Forelimb muscle (tissue), 1 donor: ENCODE results near the gene EPM2A. TPM values are rescaled to one million over a fixed set of nuclear protein-coding genes. Genes with fewer than 3 reads are reported as not detected.
"Not testable (repeated sequence)": the region's sequence is repeated elsewhere in the genome, so short reads cannot be mapped to it uniquely, and the experiment has no call there.

ENCODE experiments used
- DNase-seq: peaks from one replicate; pipeline ENCODE4 v3.0.0-alpha.2; 2013; ENCODE audit warnings: low read depth
- polyA plus RNA-seq: library from polyadenylated mRNA; unstranded; fragments of 120-200 nt; gene quantifications from one replicate; pipeline ENCODE4 v1.2.1, GENCODE V29; 2013; ENCODE audit not compliant: insufficient read length

EPM2A gene
- 22.0 TPM for polyA plus RNA-seq

DNA sequence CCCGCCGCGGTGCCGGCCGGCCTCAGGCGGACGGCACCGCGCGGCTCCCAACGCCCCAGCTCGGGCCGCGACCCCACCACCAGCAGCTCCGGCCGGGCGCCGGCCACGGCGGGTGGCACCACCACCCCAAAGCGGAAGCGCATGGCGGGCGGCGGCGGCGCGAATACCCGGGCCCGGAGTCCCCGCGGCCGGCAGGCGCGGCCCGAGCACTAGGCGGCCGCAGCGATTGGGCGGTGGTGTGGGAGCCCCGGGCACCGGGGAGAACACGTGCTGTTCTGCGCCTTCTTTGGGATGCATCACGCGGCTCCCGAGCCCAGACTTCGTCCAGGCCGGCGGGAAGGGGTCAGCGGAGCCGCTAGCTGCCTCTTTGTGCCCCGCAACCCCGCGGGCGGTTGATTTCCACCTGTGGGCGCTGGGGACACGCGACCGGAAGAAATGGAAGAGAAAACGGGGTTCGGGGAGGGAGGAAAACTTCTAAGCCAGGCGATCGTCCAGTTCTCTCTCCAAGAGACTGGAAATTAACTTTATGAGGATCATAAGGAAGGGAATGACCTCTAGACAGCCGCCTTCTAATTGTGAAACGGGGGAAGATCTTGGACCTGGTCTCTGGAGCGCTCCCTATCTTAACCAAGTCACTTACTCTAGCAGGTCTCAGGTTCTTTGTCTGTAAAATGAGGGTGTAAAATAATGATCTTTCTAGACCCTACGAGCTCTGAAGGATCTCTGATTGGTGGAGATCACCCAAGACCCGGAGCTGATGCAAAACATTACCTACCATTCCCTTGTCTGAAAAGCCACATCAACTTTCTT is at the start of gene EPM2A:
EPM2A (minus strand) TSS at position 165 of the 810 bp plus-strand sequence; CDS start at position 143, 22 bp downstream.
- DNase-seq: no peak

- no peak for DNase-seq
Observed at GRCh38 chr6:145784683-145785082, 49.4 kb upstream of the EPM2A start.

GRCh38 chr6:145783796-145784195 is 48.5 kb upstream of the EPM2A start:
- no peak for DNase-seq

GRCh38 chr6:145772846-145773245 is 37.5 kb upstream of the EPM2A start:
- no peak for DNase-seq

- DNase-seq: no peak
Observed at GRCh38 chr6:145765449-145765848, 30.1 kb upstream of the EPM2A start.

- DNase-seq: no peak
Observed at GRCh38 chr6:145763742-145764141, 28.4 kb upstream of the EPM2A start.

- DNase-seq: no peak
Observed at GRCh38 chr6:145761584-145761983, 26.3 kb upstream of the EPM2A start.

DNA sequence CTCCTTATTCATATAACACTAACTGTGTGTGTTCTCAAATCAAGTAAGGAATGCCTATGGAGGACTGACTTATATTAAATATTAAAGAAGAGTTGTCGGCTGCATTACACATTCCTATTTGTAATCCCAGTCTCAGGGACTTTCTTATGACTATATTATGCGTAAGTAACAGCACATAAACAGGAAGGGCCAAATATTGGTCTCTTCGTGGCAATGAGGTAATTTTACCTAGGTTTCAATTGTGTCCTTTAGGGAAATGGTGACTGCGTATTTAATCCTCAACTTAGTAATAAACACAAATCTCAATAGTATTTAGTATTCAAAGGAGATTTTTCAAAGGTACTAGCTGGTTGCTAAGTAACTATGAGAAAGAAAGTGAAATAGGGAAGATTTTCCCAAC is 22.8 kb upstream of the EPM2A start:
- DNase-seq: no peak

- no peak for DNase-seq
Observed at GRCh38 chr6:145756170-145756662, 20.9 kb upstream of the EPM2A start.

GRCh38 chr6:145755682-145756081 is 20.4 kb upstream of the EPM2A start:
- DNase-seq: no peak

- no peak for DNase-seq
Observed at GRCh38 chr6:145752638-145753037, 17.3 kb upstream of the EPM2A start.

- DNase-seq: no peak
Observed at GRCh38 chr6:145749632-145750031, 14.3 kb upstream of the EPM2A start.

GRCh38 chr6:145745861-145746260 is 10.5 kb upstream of the EPM2A start:
- no peak for DNase-seq

- DNase-seq: no peak
Observed at GRCh38 chr6:145744619-145745018, 9.3 kb upstream of the EPM2A start.

- no peak for DNase-seq
Observed at GRCh38 chr6:145743332-145743731, 8.0 kb upstream of the EPM2A start.

- not testable (repeated sequence) for DNase-seq
Observed at GRCh38 chr6:145742472-145742871, 7.2 kb upstream of the EPM2A start.

- not testable (repeated sequence) for DNase-seq
Observed at GRCh38 chr6:145739685-145740084, 4.4 kb upstream of the EPM2A start.

GRCh38 chr6:145738265-145738664 is 2.9 kb upstream of the EPM2A start:
- DNase-seq: no peak

DNA sequence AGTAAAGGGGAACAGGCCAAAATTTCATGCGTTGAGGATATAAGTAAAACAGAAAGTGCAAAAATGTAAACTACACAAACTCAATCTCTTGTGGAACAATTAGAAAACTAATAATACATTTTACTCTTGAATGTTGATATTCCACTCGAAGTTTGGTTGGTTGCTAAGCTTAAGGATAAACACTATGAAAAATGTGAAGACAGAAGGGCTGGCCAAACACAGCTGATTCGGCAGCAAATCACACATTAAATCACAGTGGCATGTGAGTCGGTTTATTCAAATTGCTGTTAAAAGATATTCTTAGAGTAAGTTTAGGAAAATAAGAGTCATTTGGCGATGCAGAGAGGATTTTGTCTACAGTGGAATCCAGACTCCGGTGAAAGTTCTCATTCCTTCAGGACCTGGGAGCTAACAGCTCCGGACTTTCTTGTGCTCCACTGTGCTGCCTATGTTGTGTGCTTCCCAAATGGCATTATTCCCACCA is 1.4 kb upstream of the EPM2A start:
- DNase-seq: peak; percentile 31

- peak; percentile 46 for DNase-seq
Observed at GRCh38 chr6:145734486-145735355, 599 bp downstream of the EPM2A start.

DNA sequence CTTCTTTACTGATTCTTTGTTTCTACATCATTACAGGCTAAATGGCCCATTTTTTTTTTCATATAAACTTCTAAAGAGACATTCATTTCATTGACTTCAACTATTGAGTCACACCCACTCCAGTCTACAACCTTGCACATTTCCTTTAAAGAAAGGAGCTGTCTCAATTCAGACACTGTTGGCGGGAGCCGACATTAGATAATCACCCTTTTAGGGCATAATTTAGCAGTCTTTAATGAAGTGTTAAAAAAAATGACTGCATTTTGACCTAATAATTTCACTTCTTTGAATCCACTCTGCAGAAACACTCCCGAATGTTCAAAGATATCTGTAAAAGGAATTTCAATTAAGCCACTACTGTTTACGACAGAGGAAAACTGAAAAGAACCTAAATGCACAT is 1.5 kb downstream of the EPM2A start:
- no peak for DNase-seq

DNA sequence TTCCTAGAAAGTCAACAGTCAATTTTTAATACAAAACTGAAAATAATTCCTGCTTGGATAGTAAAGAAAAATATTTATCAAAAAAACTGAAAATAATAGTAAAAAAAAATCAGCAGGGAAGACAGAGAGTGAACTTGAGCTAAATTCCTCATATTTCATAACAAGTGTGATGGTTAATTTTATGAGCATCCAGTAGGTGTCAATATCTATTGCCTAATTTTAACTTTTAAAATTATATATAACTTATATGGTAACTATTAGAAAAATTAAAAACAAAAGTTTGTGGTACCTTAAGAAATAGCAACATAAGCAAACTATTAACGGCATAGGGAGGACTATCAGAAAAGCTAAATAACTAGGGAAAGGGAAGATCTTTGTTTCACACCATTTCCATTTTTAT is 2.1 kb downstream of the EPM2A start:
- DNase-seq: no peak
